Panc1 (cell line): Measurements from ENCODE around the gene KPNB1. TPM values are rescaled to one million over a fixed set of nuclear protein-coding genes. Genes with fewer than 3 reads are reported as not detected.

Source experiments
- ATAC-seq: fragments of 200-7000 bp; cut with Tn5 transposase; 2 replicates; pipeline ENCODE4 v1.9.1; 2020; ENCODE audit warnings: mild to moderate bottlenecking, moderate library complexity
- BruUV-seq: library from RNA; stranded (reverse); fragments of 400-500 nt; replicated peaks from 2 replicates; lab custom pipeline; 2021; lab: Mats Ljungman, UMichigan
- CTCF ChIA-PET: fragments of 300-600 bp; sonication (Branson Sonifier 250); formaldehyde crosslinking; loops from one replicate; lab custom pipeline; 2022; ENCODE audit warnings: antibody characterized with exemption; lab: Charles Lee
- POLR2A ChIA-PET: fragments of 300-600 bp; sonication (Branson Sonifier 250); formaldehyde crosslinking; loops from one replicate; lab custom pipeline; 2022; ENCODE audit warnings: antibody characterized with exemption; lab: Charles Lee
- DNase-seq: peaks from one replicate; pipeline ENCODE4 v3.0.0-alpha.2; 2010; ENCODE audit warnings: low read depth, low spot score
- H3K27ac ChIP-seq: 2 replicates; pipeline ENCODE4 v1.5.1; 2011; ENCODE audit warnings: mild to moderate bottlenecking, low read length, inconsistent platforms
- H3K27me3 ChIP-seq: fragments of 200-500 bp; sonication (Bioruptor generic); 2 replicates; pipeline ENCODE4 v1.6.0; 2014; ENCODE audit warnings: low read length, inconsistent platforms; ENCODE audit not compliant: control insufficient read depth, insufficient read depth
- H3K36me3 ChIP-seq: fragments of 200-500 bp; sonication (Bioruptor generic); 2 replicates; pipeline ENCODE4 v1.5.1; 2014; ENCODE audit warnings: inconsistent platforms, mild to moderate bottlenecking, low read length, moderate library complexity; ENCODE audit not compliant: control insufficient read depth, insufficient read depth
- H3K4me1 ChIP-seq: 2 replicates; pipeline ENCODE4 v1.5.1; 2011; ENCODE audit warnings: inconsistent platforms, mild to moderate bottlenecking, low read length, moderate library complexity; ENCODE audit not compliant: control insufficient read depth, insufficient read depth
- H3K4me3 ChIP-seq, 2 experiments: 2 replicates each; pipeline ENCODE4 v1.5.1; 2011 to 2012; ENCODE audit warnings: low read depth in 2 of 2, low read length in 2 of 2, mild to moderate bottlenecking in 2 of 2, inconsistent platforms in 1 of 2, moderate library complexity in 1 of 2
- H3K9me3 ChIP-seq: fragments of 200-500 bp; sonication (Bioruptor generic); 2 replicates; pipeline ENCODE4 v1.5.1; 2014; ENCODE audit warnings: low read depth, mild to moderate bottlenecking, inconsistent platforms, low read length, moderate library complexity; ENCODE audit not compliant: control insufficient read depth, insufficient read depth
- POLR2AphosphoS5 ChIP-seq: IDR thresholded peaks from 2 replicates; pipeline ENCODE4 v1.6.1; 2012; ENCODE audit warnings: mild to moderate bottlenecking, low read depth, low read length, moderate library complexity
- SIN3A ChIP-seq: IDR thresholded peaks from 2 replicates; pipeline ENCODE4 v1.6.1; 2012; ENCODE audit warnings: low read depth, mild to moderate bottlenecking, low read length, moderate library complexity, borderline replicate concordance; ENCODE audit not compliant: insufficient read depth
- TCF7L2 ChIP-seq: IDR thresholded peaks from 2 replicates; pipeline ENCODE4 v1.6.1; 2011; ENCODE audit warnings: mild to moderate bottlenecking, low read depth, low read length, inconsistent platforms
- in situ Hi-C: cut with HindIII; loops from 2 replicates; pipeline ENCODE4 v1.10.0; 2016; ENCODE audit warnings: low sequenced_read_pairs, low pct_unique_long_range_greater_than_20kb
- intact Hi-C: fragments of 100-400 bp; cut with micrococcal nuclease; formaldehyde crosslinking; loops from one replicate; pipeline ENCODE4 v1.10.0; 2022; ENCODE audit not compliant: unreplicated experiment
- total RNA-seq: library from RNA; stranded (reverse); gene quantifications from one replicate; pipeline ENCODE4 v1.2.1, GENCODE V29; 2021; ENCODE audit not compliant: unreplicated experiment
- TF ChIP-seq, protein P1 (sequence below), 2 experiments: IDR thresholded peaks; 2 replicates each; pipeline ENCODE4 v1.6.1; 2011 to 2012; ENCODE audit warnings: low read depth in 2 of 2, control low read depth in 1 of 2, low read length in 1 of 2, mild to moderate bottlenecking in 1 of 2, moderate library complexity in 1 of 2; ENCODE audit not compliant: insufficient read depth in 1 of 2
- TF ChIP-seq, protein P2 (sequence below): fragments of 450-650 bp; IDR thresholded peaks from 2 replicates; pipeline ENCODE4 v1.5.1; 2017; ENCODE audit warnings: mild to moderate bottlenecking

The KPNB1 gene
- total RNA-seq, 1 experiment from 2014 or later, result 666 TPM

GRCh38 chr17:47665655-47666054 lies 15.9 kb downstream of the KPNB1 start:
- ATAC-seq, result no peak

DNA sequence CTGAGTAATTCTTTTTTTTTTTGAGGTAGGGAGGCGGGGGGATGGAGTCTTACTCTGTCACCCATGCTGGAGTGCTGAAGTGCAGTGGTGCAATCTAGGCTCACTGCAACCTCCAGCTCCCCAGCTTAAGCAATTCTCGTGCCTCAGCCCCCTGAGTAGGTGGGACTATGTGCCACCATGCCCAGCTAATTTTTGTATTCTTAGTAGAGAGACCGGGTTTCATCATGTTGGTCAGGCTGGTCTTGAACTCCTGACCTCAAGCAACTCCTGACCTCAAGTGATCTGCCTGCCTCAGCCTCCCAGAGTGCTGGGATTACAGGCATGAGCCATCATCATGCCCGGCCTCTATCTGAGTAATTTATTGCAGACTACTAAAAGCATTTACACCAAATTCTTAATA lies 19.4 kb downstream of the KPNB1 start:
- no peak overlapping the region for H3K27ac ChIP-seq
- no peak overlapping the region for H3K4me3 ChIP-seq
- ChIA-PET CTCF (no interaction called here), POLR2A (interaction anchor here (0.6 kb wide), 1 partner anchor 20 kb away, joined by 3 read pairs; the partner anchor contains the start of gene KPNB1)
- no TSS peak for BruUV-seq
- peaks cover 78% of the 10 kb centered on the region for H3K36me3 ChIP-seq
- no peak for ATAC-seq
- intact Hi-C loops (no loop called here), in situ Hi-C loops (no loop called here)
- H3K9me3 ChIP-seq, result no peaks in the 10 kb centered on the region
- no peaks in the 10 kb centered on the region for H3K27me3 ChIP-seq
- H3K4me1 ChIP-seq, result no peaks in the 10 kb centered on the region
- DNase-seq, result no peak
- TF ChIP-seq TCF7L2 (no peak), POLR2AphosphoS5 (no peak; the same call in 1 of the 2 replicates), SIN3A (no peak)
- TF ChIP-seq, protein P1, sequence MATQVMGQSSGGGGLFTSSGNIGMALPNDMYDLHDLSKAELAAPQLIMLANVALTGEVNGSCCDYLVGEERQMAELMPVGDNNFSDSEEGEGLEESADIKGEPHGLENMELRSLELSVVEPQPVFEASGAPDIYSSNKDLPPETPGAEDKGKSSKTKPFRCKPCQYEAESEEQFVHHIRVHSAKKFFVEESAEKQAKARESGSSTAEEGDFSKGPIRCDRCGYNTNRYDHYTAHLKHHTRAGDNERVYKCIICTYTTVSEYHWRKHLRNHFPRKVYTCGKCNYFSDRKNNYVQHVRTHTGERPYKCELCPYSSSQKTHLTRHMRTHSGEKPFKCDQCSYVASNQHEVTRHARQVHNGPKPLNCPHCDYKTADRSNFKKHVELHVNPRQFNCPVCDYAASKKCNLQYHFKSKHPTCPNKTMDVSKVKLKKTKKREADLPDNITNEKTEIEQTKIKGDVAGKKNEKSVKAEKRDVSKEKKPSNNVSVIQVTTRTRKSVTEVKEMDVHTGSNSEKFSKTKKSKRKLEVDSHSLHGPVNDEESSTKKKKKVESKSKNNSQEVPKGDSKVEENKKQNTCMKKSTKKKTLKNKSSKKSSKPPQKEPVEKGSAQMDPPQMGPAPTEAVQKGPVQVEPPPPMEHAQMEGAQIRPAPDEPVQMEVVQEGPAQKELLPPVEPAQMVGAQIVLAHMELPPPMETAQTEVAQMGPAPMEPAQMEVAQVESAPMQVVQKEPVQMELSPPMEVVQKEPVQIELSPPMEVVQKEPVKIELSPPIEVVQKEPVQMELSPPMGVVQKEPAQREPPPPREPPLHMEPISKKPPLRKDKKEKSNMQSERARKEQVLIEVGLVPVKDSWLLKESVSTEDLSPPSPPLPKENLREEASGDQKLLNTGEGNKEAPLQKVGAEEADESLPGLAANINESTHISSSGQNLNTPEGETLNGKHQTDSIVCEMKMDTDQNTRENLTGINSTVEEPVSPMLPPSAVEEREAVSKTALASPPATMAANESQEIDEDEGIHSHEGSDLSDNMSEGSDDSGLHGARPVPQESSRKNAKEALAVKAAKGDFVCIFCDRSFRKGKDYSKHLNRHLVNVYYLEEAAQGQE (IDR thresholded peaks at IDR 0.05; ENCODE audit: insufficient read depth in 1 of 2, low read depth in 2 of 2, low read length in 1 of 2), result no peak
- TF ChIP-seq, protein P2, sequence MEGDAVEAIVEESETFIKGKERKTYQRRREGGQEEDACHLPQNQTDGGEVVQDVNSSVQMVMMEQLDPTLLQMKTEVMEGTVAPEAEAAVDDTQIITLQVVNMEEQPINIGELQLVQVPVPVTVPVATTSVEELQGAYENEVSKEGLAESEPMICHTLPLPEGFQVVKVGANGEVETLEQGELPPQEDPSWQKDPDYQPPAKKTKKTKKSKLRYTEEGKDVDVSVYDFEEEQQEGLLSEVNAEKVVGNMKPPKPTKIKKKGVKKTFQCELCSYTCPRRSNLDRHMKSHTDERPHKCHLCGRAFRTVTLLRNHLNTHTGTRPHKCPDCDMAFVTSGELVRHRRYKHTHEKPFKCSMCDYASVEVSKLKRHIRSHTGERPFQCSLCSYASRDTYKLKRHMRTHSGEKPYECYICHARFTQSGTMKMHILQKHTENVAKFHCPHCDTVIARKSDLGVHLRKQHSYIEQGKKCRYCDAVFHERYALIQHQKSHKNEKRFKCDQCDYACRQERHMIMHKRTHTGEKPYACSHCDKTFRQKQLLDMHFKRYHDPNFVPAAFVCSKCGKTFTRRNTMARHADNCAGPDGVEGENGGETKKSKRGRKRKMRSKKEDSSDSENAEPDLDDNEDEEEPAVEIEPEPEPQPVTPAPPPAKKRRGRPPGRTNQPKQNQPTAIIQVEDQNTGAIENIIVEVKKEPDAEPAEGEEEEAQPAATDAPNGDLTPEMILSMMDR, result no peak

More at GRCh38 chr17:47665655-47666054, 15.9 kb downstream of the KPNB1 start:
- TF ChIP-seq SIN3A, result no peak
- TF ChIP-seq, protein P2, result no peak
- no peak for TF ChIP-seq POLR2AphosphoS5
- TF ChIP-seq TCF7L2, result no peak
- TF ChIP-seq, protein P1 (IDR thresholded peaks at IDR 0.05; ENCODE audit: insufficient read depth in 1 of 2, low read depth in 2 of 2, low read length in 1 of 2), result no peak
- CTCF ChIA-PET, result interaction anchor here (1.0 kb wide), 1 partner anchor 20 kb away, joined by 3 read pairs; no protein-coding TSS in a partner anchor
- POLR2A ChIA-PET, result no interaction called here
- no peak overlapping the region for H3K4me3 ChIP-seq
- peaks cover 74% of the 10 kb centered on the region for H3K36me3 ChIP-seq
- BruUV-seq, result no TSS peak
- intact Hi-C loops, result no loop called here
- no peak for DNase-seq
- no peaks in the 10 kb centered on the region for H3K4me1 ChIP-seq
- H3K9me3 ChIP-seq, result no peaks in the 10 kb centered on the region
- no peaks in the 10 kb centered on the region for H3K27me3 ChIP-seq
- in situ Hi-C loops, result no loop called here
- H3K27ac ChIP-seq, result no peak overlapping the region; the same call in 1 of the 2 replicates
